WTC11 (cell line): ENCODE data around the gene WDR45. TPM values are rescaled to one million over a fixed set of nuclear protein-coding genes. Genes with fewer than 3 reads are reported as not detected.

Experiments used
- ATAC-seq: fragments of 200-7000 bp; cut with Tn5 transposase; 2 replicates; pipeline ENCODE4 v1.10.0; 2021; ENCODE audit warnings: mild to moderate bottlenecking, moderate library complexity
- CTCF ChIA-PET: fragments of 300-600 bp; sonication (Branson Sonifier 250); formaldehyde crosslinking; loops from one replicate; lab custom pipeline; 2021; ENCODE audit warnings: antibody characterized with exemption; lab: Charles Lee
- POLR2A ChIA-PET: fragments of 350-600 bp; sonication (Branson Sonifier 250); formaldehyde crosslinking; loops from one replicate; lab custom pipeline; 2021; ENCODE audit warnings: antibody characterized with exemption; lab: Charles Lee
- DNase-seq: peaks from one replicate; pipeline ENCODE4 v3.0.0; 2021; ENCODE audit warnings: low spot score
- H3K27ac Mint-ChIP-seq: 2 replicates; pipeline ENCODE4 v1.8.0; 2021; ENCODE audit warnings: mixed read lengths
- H3K27me3 Mint-ChIP-seq: 2 replicates; pipeline ENCODE4 v1.8.0; 2021; ENCODE audit warnings: low read depth, mild to moderate bottlenecking, moderate library complexity, mixed read lengths
- H3K36me3 Mint-ChIP-seq: 2 replicates; pipeline ENCODE4 v1.8.0; 2021; ENCODE audit warnings: mixed read lengths
- H3K4me1 Mint-ChIP-seq: 2 replicates; pipeline ENCODE4 v1.8.0; 2022; ENCODE audit warnings: mixed read lengths
- H3K4me3 Mint-ChIP-seq: 2 replicates; pipeline ENCODE4 v1.8.0; 2021; ENCODE audit warnings: mild to moderate bottlenecking, moderate library complexity, mixed read lengths
- H3K9me3 Mint-ChIP-seq: 2 replicates; pipeline ENCODE4 v1.8.0; 2021; ENCODE audit warnings: mixed read lengths
- CREM ChIP-seq: sonication (generic); formaldehyde crosslinking; IDR thresholded peaks from 2 replicates; pipeline ENCODE4 v1.8.1; 2022; ENCODE audit warnings: mild to moderate bottlenecking, missing genetic modification reagents, moderate library complexity
- FOXJ3 ChIP-seq: sonication (generic); formaldehyde crosslinking; IDR thresholded peaks from 2 replicates; pipeline ENCODE4 v1.9.0; 2021; ENCODE audit warnings: missing genetic modification reagents, mild to moderate bottlenecking, borderline replicate concordance
- JUN ChIP-seq: sonication (generic); formaldehyde crosslinking; IDR thresholded peaks from 2 replicates; pipeline ENCODE4 v1.8.0; 2023; ENCODE audit warnings: mild to moderate bottlenecking, missing genetic modification reagents
- NR2C2 ChIP-seq: sonication (generic); formaldehyde crosslinking; IDR thresholded peaks from 2 replicates; pipeline ENCODE4 v1.8.0; 2022; ENCODE audit warnings: mild to moderate bottlenecking, missing genetic modification reagents
- RORB ChIP-seq: fragments of 250-450 bp; sonication (Bioruptor Pico); IDR thresholded peaks from 2 replicates; pipeline ENCODE4 v1.9.0; 2021; ENCODE audit warnings: mild to moderate bottlenecking
- ZNF219 ChIP-seq: sonication (generic); formaldehyde crosslinking; IDR thresholded peaks from 2 replicates; pipeline ENCODE4 v1.8.0; 2023; ENCODE audit warnings: missing genetic modification reagents, mild to moderate bottlenecking, borderline replicate concordance
- ZNF396 ChIP-seq: fragments of 250-450 bp; sonication (Bioruptor Pico); IDR thresholded peaks from 2 replicates; pipeline ENCODE4 v1.8.0; 2021; ENCODE audit warnings: mild to moderate bottlenecking, moderate library complexity, borderline replicate concordance
- total RNA-seq: library from RNA; stranded (reverse); gene quantifications from 3 replicates; pipeline ENCODE4 v1.2.3, GENCODE V29; 2021
- TF ChIP-seq, protein P1 (sequence below): sonication (generic); formaldehyde crosslinking; IDR thresholded peaks from 2 replicates; pipeline ENCODE4 v1.8.1; 2023; ENCODE audit warnings: mild to moderate bottlenecking, moderate library complexity, missing genetic modification reagents
- TF ChIP-seq, protein P2 (sequence below): sonication (generic); formaldehyde crosslinking; IDR thresholded peaks from 2 replicates; pipeline ENCODE4 v1.8.1; 2022; ENCODE audit warnings: mild to moderate bottlenecking, missing genetic modification reagents, moderate library complexity, borderline replicate concordance
- TF ChIP-seq, protein P3 (sequence below): sonication (generic); formaldehyde crosslinking; IDR thresholded peaks from 2 replicates; pipeline ENCODE4 v1.8.1; 2022; ENCODE audit warnings: missing genetic modification reagents, borderline replicate concordance
- TF ChIP-seq, protein P4 (sequence below): fragments of 250-450 bp; sonication (Bioruptor Pico); IDR thresholded peaks from 2 replicates; pipeline ENCODE4 v1.9.0; 2021; ENCODE audit warnings: mild to moderate bottlenecking
- TF ChIP-seq, protein P5 (sequence below): sonication (generic); formaldehyde crosslinking; IDR thresholded peaks from 2 replicates; pipeline ENCODE4 v1.8.0; 2022; ENCODE audit warnings: missing genetic modification reagents
- TF ChIP-seq, protein P6 (sequence below): sonication (generic); formaldehyde crosslinking; IDR thresholded peaks from 2 replicates; pipeline ENCODE4 v1.8.1; 2022; ENCODE audit warnings: low read depth, mild to moderate bottlenecking, moderate library complexity, missing genetic modification reagents, borderline replicate concordance
- TF ChIP-seq, protein P7 (sequence below): fragments of 250-450 bp; sonication (Bioruptor Pico); conservative IDR thresholded peaks from 2 replicates; pipeline ENCODE4 v1.9.0; 2021; ENCODE audit warnings: mild to moderate bottlenecking
- TF ChIP-seq, protein P8 (sequence below): sonication (generic); formaldehyde crosslinking; IDR thresholded peaks from 2 replicates; pipeline ENCODE4 v1.8.0; 2022; ENCODE audit warnings: mild to moderate bottlenecking, missing genetic modification reagents
- TF ChIP-seq, protein P9 (sequence below): fragments of 250-450 bp; sonication (Bioruptor Pico); IDR thresholded peaks from 2 replicates; pipeline ENCODE4 v1.9.0; 2021; ENCODE audit warnings: moderate library complexity, mild to moderate bottlenecking, inconsistent platforms, borderline replicate concordance

WDR45 gene
- total RNA-seq, 1 experiment from 2014 or later, result 23.9 TPM

DNA sequence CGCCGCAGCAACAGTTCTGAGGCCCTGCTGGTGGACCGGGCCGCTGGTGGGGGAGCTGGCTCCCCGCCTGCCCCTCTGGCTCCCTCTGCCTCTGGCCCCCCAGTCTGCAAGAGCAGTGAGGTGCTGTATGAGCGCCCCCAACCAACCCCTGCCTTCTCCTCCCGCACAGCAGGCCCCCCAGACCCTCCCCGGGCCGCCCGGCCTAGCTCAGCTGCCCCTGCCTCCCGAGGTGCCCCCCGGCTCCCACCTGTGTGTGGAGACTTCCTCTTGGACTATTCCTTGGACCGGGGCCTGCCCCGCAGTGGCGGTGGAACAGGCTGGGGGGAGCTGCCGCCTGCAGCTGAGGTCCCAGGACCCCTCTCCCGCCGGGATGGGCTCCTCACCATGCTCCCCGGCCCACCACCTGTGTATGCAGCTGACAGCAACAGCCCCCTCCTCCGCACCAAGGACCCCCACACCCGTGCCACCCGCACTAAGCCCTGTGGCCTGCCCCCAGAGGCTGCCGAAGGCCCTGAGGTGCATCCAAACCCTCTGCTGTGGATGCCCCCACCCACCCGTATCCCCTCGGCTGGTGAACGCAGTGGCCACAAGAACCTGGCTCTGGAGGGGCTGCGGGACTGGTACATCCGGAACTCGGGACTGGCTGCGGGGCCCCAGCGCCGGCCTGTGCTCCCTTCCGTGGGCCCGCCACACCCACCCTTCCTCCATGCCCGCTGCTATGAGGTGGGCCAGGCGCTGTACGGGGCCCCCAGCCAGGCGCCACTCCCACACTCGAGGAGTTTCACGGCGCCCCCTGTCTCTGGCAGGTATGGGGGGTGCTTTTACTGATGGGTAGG is 12.2 kb downstream of the WDR45 start (continued):
- TF ChIP-seq, protein P1, sequence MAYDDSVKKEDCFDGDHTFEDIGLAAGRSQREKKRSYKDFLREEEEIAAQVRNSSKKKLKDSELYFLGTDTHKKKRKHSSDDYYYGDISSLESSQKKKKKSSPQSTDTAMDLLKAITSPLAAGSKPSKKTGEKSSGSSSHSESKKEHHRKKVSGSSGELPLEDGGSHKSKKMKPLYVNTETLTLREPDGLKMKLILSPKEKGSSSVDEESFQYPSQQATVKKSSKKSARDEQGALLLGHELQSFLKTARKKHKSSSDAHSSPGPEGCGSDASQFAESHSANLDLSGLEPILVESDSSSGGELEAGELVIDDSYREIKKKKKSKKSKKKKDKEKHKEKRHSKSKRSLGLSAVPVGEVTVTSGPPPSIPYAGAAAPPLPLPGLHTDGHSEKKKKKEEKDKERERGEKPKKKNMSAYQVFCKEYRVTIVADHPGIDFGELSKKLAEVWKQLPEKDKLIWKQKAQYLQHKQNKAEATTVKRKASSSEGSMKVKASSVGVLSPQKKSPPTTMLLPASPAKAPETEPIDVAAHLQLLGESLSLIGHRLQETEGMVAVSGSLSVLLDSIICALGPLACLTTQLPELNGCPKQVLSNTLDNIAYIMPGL, result no peak
- TF ChIP-seq NR2C2 (CRISPR knock-in tag) (no peak), CREM (CRISPR knock-in tag) (no peak), ZNF396 (no peak), JUN (CRISPR knock-in tag) (no peak)
- TF ChIP-seq, protein P2, sequence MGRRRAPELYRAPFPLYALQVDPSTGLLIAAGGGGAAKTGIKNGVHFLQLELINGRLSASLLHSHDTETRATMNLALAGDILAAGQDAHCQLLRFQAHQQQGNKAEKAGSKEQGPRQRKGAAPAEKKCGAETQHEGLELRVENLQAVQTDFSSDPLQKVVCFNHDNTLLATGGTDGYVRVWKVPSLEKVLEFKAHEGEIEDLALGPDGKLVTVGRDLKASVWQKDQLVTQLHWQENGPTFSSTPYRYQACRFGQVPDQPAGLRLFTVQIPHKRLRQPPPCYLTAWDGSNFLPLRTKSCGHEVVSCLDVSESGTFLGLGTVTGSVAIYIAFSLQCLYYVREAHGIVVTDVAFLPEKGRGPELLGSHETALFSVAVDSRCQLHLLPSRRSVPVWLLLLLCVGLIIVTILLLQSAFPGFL (CRISPR knock-in tag), result no peak
- TF ChIP-seq, protein P3, sequence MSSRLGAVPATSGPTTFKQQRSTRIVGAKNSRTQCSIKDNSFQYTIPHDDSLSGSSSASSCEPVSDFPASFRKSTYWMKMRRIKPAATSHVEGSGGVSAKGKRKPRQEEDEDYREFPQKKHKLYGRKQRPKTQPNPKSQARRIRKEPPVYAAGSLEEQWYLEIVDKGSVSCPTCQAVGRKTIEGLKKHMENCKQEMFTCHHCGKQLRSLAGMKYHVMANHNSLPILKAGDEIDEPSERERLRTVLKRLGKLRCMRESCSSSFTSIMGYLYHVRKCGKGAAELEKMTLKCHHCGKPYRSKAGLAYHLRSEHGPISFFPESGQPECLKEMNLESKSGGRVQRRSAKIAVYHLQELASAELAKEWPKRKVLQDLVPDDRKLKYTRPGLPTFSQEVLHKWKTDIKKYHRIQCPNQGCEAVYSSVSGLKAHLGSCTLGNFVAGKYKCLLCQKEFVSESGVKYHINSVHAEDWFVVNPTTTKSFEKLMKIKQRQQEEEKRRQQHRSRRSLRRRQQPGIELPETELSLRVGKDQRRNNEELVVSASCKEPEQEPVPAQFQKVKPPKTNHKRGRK (CRISPR knock-in tag), result no peak
- TF ChIP-seq, protein P4, sequence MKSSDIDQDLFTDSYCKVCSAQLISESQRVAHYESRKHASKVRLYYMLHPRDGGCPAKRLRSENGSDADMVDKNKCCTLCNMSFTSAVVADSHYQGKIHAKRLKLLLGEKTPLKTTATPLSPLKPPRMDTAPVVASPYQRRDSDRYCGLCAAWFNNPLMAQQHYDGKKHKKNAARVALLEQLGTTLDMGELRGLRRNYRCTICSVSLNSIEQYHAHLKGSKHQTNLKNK (CRISPR knock-in tag), result no peak

DNA sequence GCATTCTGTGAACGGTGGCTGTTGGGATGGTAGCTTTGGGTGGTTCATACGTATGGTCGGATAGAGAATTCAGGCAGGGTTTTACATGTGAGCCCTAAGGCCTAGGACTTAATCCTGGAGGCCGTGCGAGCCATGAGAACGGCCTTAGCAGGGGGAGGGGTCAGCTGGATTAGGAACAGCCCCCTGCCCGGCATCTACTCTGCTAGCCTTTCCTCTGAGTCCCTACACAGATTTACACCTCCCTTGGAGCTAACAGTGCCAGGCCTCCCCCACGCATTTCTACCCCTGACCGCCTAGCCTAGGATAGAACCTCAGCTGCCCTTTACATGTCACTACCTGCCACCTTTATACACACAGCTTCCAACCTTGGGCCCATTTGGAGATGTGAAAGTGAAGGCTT is 13.0 kb downstream of the WDR45 start:
- TF ChIP-seq, protein P5, sequence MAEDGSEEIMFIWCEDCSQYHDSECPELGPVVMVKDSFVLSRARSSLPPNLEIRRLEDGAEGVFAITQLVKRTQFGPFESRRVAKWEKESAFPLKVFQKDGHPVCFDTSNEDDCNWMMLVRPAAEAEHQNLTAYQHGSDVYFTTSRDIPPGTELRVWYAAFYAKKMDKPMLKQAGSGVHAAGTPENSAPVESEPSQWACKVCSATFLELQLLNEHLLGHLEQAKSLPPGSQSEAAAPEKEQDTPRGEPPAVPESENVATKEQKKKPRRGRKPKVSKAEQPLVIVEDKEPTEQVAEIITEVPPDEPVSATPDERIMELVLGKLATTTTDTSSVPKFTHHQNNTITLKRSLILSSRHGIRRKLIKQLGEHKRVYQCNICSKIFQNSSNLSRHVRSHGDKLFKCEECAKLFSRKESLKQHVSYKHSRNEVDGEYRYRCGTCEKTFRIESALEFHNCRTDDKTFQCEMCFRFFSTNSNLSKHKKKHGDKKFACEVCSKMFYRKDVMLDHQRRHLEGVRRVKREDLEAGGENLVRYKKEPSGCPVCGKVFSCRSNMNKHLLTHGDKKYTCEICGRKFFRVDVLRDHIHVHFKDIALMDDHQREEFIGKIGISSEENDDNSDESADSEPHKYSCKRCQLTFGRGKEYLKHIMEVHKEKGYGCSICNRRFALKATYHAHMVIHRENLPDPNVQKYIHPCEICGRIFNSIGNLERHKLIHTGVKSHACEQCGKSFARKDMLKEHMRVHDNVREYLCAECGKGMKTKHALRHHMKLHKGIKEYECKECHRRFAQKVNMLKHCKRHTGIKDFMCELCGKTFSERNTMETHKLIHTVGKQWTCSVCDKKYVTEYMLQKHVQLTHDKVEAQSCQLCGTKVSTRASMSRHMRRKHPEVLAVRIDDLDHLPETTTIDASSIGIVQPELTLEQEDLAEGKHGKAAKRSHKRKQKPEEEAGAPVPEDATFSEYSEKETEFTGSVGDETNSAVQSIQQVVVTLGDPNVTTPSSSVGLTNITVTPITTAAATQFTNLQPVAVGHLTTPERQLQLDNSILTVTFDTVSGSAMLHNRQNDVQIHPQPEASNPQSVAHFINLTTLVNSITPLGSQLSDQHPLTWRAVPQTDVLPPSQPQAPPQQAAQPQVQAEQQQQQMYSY (CRISPR knock-in tag), result no peak
- POLR2A ChIA-PET, result no interaction called here
- Mint-ChIP-seq H3K9me3 (no peaks in the 10 kb centered on the region), H3K27ac (no peak overlapping the region), H3K27me3 (no peaks in the 10 kb centered on the region), H3K4me1 (0 out of 2 replicates have a peak, but pooled peaks cover 4% of the 10 kb centered on the region), H3K4me3 (no peak overlapping the region), H3K36me3 (peaks cover 2% of the 10 kb centered on the region; the same call in 1 of the 2 replicates)
- CTCF ChIA-PET, result no interaction called here
- ATAC-seq, result no peak
- no peak for DNase-seq

DNA sequence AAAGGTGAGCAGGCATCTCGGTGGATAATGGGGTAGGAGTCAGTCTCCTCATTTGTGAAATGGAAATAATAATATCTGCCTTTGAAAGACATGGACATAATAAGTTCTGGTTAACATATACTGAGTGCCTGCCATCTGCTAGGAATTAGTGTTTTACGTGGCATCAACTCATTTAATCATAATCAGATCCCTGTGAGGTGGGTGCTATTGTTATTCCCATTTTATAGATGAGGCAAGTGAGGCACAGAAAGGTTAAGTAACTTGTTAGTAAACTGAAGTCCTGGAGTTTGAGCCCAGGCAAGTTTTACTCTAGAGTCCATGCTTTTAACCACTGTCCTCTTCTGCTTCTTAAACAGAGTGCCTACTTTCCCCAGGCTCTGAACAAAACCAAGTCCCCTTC is 13.4 kb downstream of the WDR45 start:
- ChIA-PET POLR2A (no interaction called here), CTCF (no interaction called here)
- no peaks in the 10 kb centered on the region for H3K27me3 Mint-ChIP-seq
- H3K4me1 Mint-ChIP-seq, result 0 out of 2 replicates have a peak, but pooled peaks cover under 1% of the 10 kb centered on the region
- peaks cover 2% of the 10 kb centered on the region; the same call in 1 of the 2 replicates for H3K36me3 Mint-ChIP-seq
- H3K4me3 Mint-ChIP-seq, result no peak overlapping the region
- DNase-seq, result no peak
- no peak for ATAC-seq
- H3K9me3 Mint-ChIP-seq, result no peaks in the 10 kb centered on the region
- H3K27ac Mint-ChIP-seq, result no peak overlapping the region
- TF ChIP-seq RORB (CRISPR knock-in tag) (no peak), ZNF219 (CRISPR knock-in tag) (no peak), FOXJ3 (CRISPR knock-in tag) (no peak)
- TF ChIP-seq, protein P6, sequence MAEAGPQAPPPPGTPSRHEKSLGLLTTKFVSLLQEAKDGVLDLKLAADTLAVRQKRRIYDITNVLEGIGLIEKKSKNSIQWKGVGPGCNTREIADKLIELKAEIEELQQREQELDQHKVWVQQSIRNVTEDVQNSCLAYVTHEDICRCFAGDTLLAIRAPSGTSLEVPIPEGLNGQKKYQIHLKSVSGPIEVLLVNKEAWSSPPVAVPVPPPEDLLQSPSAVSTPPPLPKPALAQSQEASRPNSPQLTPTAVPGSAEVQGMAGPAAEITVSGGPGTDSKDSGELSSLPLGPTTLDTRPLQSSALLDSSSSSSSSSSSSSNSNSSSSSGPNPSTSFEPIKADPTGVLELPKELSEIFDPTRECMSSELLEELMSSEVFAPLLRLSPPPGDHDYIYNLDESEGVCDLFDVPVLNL (CRISPR knock-in tag), result no peak
- TF ChIP-seq, protein P7, sequence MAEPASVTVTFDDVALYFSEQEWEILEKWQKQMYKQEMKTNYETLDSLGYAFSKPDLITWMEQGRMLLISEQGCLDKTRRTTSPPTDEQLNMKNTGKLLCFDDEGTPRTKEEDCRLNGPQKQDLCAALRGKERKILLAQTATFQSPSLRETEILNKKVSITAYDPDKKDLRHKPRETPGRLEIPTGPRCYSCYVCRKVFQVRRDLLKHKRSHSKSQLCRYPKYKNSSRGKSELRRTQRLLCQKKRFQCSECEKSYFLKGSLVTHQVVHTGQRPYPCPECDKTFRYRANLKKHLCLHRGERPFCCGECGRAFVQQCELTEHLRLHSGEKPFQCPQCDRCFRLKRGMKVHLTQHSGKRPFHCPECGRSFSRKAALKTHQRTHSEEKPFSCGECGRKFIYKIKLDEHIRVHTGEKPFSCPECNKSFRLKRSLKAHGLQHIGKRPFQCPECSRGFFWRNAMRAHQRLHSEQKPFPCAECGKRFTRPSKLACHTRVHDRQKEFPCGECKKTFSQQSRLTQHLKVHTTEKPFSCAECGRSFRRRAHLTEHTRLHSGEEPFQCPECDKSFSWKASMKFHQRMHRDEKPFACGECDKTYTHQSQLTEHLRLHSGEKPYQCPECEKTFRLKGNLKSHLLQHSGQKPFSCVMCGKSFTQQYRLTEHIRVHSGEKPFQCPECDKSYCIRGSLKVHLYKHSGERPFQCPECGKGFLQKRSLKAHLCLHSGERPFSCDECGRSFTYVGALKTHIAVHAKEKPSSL, result no peak
- TF ChIP-seq, protein P8, sequence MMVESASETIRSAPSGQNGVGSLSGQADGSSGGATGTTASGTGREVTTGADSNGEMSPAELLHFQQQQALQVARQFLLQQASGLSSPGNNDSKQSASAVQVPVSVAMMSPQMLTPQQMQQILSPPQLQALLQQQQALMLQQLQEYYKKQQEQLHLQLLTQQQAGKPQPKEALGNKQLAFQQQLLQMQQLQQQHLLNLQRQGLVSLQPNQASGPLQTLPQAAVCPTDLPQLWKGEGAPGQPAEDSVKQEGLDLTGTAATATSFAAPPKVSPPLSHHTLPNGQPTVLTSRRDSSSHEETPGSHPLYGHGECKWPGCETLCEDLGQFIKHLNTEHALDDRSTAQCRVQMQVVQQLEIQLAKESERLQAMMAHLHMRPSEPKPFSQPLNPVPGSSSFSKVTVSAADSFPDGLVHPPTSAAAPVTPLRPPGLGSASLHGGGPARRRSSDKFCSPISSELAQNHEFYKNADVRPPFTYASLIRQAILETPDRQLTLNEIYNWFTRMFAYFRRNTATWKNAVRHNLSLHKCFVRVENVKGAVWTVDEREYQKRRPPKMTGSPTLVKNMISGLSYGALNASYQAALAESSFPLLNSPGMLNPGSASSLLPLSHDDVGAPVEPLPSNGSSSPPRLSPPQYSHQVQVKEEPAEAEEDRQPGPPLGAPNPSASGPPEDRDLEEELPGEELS (CRISPR knock-in tag), result no peak
- TF ChIP-seq, protein P9, sequence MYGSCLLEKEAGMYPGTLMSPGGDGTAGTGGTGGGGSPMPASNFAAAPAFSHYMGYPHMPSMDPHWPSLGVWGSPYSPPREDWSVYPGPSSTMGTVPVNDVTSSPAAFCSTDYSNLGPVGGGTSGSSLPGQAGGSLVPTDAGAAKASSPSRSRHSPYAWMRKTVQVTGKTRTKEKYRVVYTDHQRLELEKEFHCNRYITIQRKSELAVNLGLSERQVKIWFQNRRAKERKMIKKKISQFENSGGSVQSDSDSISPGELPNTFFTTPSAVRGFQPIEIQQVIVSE (CRISPR knock-in tag), result no peak
